Measurements from ENCODE around the gene PELI3. TPM values are rescaled to one million over a fixed set of nuclear protein-coding genes. Genes with fewer than 3 reads are reported as not detected.
"Not testable (repeated sequence)": the region's sequence is repeated elsewhere in the genome, so short reads cannot be mapped to it uniquely, and the experiment has no call there.

PELI3 gene, protein sequence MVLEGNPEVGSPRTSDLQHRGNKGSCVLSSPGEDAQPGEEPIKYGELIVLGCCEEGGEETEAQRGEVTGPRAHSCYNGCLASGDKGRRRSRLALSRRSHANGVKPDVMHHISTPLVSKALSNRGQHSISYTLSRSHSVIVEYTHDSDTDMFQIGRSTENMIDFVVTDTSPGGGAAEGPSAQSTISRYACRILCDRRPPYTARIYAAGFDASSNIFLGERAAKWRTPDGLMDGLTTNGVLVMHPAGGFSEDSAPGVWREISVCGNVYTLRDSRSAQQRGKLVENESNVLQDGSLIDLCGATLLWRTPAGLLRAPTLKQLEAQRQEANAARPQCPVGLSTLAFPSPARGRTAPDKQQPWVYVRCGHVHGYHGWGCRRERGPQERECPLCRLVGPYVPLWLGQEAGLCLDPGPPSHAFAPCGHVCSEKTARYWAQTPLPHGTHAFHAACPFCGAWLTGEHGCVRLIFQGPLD
- 13.5 TPM for total RNA-seq

DNA sequence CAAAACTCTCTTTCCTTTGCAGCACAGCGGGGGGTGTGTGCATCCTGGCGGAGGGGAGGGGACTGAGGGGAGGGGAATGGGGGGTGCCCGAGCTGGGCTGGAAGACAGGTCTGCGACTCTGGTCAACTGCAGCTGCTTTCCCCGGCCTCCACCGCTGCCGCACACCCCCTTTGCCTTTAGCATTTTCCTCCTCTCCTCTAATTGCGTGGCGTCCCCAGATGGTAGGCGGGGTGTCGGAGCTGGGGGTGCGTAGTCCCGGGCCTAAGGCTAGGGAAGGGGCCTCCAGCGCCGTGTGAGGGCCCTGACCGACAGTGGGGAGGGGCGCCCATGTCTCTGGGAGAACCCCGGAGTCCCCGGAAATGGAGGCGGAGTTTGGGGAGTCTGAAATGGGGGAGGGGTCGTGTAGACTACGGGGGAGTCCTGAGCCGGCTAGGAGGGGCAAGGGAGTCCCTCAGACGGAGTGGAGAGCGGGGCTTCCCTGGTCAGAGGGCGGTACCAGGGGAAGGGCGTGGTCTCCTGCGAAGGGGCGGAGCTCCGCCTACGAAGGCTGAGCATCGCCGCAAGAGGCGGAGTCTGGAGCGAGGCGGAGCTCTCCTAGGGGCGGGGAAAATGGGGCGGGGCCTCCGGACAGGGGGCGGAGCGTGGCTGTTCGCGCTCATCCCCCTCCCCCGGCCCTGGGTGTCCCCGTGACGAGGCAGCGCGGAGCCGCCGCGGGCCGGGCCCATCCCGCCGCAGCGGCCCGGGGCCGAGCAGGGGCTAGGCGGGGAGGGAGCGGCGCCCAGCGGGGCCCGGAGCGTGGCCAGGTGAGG, at the start of gene PELI3:
TSS of gene PELI3 (plus strand) at position 681 of the 809 bp plus-strand sequence. CDS start 1,224 bp downstream, outside the sequence.
- FAIRE-seq (no peak), DNase-seq (ENCODE audit: low spot score in 2 of 2) (peak; percentile 95 to 100)

DNA sequence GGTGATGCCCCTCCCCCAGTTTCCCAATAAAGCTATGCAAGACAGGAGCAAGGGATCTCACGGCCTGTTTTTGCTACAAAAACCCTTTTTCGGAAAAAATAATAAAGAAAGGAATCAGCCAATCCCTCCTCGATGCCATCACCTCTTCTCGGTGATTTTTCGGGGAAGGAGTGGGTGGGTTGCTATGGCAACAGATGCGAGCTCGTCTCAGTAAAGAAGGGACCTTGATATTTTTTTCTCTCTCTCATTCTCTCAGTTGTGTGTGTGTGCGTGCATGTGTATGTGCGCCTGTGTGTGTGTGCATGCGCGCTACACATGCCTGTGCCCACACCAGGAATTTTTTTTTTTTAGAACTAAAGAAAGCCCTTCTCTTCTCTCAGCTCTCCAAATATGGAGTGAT, 49.7 kb upstream of the PELI3 start:
- FAIRE-seq = no peak
- DNase-seq (ENCODE audit: low spot score in 2 of 2) = no peak

DNA sequence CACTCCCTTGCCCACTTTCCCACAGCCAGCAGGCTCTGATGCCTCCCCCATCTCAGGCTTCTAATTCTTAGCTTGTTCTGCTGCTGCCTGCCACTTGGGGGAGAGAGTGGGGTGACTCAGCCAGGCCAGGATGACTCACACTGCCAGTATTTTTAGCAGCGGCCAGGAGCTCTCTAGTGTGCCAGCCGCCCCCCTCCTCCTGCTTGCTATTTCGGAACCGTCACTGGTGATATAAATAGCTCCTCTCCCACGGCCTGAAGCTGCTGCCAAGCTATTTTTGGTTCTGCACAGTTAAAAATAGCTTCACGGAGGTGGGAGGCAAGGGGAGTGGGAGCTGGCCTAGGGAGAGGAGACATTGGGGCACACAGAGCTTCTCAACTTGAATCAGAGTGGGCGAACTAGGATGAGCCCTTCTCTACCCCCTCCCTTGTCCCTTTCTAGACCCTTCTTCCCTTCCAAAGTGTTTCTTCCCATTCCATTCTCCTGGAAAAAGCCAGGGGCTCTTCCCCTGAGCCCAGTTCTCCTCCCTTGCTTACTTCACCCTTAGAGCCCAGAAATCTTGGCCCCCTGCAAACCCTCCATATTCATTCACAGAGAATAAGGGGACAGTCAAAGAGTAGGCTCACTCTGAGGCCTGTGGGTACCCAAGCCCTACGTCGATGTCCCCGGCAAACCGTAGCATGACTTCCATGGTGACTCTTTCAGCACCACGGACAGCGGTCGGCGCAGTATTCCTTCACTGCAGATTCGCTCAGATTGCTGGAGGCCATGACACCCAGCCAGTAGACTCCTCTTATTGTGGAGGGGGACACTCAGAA, 48.3 kb upstream of the PELI3 start:
- DNase-seq (ENCODE audit: low spot score in 2 of 2) = peak in 1 of 2 donors; percentile 65
- no peak for FAIRE-seq

DNA sequence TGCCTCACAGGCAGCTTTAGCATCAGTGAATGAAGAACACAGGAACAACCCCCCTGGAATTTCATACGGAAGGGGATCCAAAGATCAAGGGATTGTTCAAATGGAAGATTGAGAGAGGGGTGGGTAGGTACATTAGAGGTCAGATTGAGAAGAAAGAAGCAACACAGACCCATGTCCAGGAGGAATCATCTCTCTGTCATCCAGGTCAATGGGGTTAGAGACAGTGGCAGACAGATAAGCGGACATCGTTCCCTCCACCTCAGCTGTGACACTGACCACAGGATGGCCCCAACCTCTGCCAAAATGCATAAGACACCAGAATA, 47.8 kb upstream of the PELI3 start:
- no peak for FAIRE-seq
- DNase-seq (ENCODE audit: low spot score in 2 of 2) = no peak

DNA sequence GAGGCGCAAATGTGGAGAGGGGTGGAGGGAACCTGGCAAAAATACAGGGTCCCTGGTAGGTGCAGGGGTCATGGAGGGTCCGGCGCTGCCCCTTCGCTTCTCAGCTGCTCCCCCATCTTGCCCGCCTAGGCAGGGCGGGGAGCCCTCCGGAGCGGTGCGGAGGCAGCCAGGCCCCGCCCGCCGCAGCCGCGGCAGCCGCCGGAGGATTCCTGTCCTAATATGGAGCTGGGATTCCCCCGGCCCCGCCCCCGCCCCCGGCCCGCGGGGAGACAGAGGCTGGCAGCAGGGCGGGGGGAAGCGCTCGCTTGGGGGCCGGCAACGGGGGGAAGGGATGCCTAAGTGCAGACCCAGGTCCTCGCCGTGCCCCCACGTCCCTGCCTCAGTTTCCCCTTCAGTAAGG, 46.9 kb upstream of the PELI3 start:
- FAIRE-seq (no peak), DNase-seq (ENCODE audit: low spot score in 2 of 2) (peak in 1 of 2 donors; percentile 44)

DNA sequence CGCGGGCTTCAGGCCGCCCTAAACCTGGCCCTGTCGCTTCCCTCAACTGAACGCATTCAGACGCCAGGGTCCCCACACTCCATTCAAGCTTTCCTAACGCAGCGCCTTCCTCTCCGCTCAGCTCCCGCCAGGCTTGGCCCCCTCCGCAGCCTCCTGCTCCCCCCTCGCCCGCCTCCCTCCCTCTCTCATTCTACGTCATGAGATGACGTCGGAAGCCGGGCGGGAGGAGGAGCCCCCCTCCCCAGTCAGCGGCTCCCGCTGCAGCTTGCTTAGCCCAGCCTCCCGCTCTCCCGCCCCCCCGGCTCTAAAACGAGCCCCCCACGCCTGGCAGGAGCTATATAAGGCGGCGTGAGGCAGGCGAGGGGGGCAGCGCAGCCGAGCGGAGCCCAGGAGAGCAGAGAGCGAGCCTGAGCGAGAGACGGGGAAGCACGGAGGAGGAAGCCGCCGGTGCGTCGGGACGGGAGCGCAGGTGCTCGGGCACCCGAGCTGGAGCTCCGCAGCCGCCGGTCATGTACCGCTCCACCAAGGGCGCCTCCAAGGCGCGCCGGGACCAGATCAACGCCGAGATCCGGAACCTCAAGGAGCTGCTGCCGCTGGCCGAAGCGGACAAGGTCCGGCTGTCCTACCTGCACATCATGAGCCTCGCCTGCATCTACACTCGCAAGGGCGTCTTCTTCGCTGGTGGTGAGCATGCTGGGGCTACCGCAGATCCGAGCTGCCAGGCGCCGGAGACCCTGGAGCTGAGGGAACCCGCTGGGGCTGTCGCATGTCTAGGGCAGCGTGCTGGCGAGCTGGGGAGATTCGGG, 45.8 kb upstream of the PELI3 start, which contains the start of gene NPAS4:
TSS of gene NPAS4 (plus strand) at position 365 of the 806 bp plus-strand sequence. CDS start at position 510, 145 bp downstream.
- peak in 1 of 2 donors; percentile 64 for DNase-seq (ENCODE audit: low spot score in 2 of 2)
- FAIRE-seq = no peak

DNA sequence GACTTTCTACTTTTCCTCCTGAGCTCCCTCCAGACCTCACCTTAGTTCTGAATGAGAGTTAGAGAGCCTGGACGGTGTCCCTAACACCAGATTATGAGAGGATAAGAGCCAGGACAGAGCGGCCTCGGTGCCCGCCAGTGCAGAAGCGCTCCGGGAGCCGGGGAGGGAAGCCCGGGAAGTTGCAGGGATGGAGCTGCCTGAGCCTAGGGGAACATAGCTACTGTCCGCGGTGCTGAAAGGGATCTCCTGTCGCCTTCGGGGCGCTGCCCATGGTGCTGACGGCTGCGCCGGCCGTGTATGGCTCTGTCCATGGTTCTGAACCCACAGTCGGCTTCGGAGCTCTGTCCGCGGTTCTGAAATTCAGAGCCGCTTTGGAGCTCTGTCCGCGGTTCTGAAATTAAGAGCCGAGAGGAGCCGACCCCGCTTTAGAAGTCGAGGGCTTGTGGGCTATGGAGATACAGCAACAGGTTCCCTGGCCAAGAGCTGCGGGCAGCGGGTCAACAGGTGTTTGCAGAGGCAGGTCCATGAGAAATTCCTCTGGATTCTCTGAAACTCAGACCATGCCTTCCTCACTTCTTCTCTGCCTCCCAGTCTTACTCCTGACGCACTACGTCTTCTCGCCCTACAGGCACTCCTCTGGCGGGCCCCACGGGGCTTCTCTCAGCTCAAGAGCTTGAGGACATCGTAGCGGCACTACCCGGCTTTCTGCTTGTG, 45.1 kb upstream of the PELI3 start:
- FAIRE-seq = no peak
- peak; percentile 97 for DNase-seq (ENCODE audit: low spot score in 2 of 2)

DNA sequence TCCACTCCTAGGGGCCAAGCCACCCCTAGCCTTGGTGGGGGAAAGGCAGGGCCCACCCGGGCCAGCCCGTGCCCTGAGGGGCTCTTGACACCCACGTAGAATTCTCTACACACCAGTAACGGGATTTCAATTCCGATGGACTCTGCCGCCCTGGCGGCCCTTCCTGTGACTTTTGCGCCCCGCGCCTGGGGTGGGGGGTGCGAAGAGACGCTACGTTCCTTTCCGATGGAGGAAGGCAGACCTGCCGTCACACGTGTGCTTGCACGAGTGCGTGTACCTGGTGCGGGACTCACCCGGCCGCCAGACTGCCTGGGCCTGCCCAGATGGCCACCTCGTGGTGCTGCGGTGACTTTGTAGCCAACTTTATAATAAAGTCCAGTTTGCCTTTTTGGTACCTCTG, 40.4 kb upstream of the PELI3 start:
- no peak for DNase-seq (ENCODE audit: low spot score in 2 of 2)
- FAIRE-seq = no peak

DNA sequence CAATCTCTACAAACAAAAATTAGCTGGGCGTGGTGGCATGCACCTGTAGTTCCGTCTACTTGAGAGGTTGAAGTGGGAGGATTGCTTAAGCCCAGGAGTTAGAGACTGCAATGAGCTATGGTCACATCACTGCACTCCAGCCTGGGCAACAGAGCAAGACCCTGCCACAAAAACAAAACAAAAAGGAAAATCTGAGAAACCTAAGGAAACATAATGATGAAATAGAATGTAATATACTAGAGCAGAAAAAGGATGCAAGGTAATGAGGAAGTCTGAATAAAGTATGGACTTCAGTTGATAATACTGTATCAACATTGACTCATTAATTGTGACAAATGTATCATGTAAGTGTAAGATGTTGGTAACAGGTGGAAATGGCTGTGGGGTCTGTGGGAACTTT, 37.8 kb upstream of the PELI3 start:
- DNase-seq (ENCODE audit: low spot score in 2 of 2) (no peak), FAIRE-seq (no peak)

DNA sequence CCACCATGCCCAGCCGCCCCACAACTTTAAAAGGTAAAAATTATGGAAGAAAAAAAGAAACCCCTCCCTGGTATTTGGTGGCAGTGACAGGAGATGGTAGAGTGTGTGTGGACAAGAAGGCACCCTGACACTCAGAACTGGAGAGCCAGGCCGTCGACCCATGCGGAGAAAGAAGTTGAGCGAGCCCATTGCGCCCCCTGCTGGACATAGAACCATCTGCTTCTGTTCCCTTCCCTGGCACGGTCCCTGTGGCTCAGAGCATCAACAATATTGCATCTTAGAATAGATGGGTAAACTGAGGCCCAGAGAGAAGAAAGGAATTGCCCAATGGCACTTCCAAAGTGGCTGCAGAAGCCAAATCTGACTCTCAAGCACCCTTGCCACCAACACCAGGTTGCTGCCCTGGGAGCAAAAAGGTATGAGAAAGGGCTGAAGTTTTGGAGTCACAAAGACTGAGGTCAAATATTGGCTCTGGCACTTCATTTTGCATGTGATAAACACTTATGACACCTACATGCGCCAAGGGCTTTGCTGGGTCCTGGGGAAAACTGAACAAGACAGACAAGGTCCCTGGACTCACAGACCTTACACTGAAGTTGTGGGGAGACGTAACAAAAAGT, 36.6 kb upstream of the PELI3 start:
- no peak for FAIRE-seq

DNA sequence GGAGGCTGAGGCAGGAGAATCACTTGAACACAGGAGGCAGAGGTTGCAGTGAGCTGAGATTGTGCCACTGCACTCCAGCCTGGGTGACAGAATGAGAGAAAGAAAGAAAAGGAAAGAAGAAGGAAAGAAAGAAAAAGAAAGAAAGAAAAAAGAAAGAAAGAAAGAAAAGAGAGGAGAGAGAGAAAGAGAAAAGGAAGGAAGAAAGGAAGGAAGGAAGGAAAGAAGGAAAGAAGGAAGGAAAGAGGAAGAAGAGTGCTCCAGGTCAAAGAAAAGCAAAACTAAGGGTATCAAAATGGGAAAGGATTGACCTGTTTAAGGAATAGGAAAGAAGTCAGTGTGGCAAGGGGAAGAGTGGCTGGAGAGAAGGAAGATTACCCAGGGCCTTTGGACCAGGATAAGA, 35.4 kb upstream of the PELI3 start:
- DNase-seq (ENCODE audit: low spot score in 2 of 2); FAIRE-seq: not testable (repeated sequence)

More for the DNA sequence above, 36.6 kb upstream of the PELI3 start:
- peak; percentile 48 to 71 for DNase-seq (ENCODE audit: low spot score in 2 of 2)

DNA sequence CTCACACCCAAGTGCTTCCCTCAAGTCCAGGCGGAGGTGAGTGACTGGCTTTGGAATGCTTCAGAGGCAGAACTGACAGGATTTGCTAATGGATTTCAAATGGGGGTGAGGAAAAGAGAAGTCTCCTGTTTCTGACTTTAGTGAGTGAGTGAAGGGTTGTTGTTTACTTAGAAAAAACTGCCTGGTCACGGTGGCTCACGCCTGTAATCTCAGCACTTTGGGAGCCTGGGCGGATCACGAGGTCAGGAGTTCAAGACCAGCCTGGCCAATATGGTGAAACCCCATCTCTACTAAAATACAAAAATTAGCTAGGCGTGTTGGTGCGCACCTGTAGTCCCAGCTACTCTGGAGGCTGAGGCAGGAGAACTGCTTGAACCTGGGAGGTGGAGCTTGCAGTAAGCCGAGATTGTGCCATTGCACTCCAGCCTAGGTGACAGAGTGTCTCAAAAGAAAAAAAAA, 34.8 kb upstream of the PELI3 start:
- FAIRE-seq; DNase-seq (ENCODE audit: low spot score in 2 of 2): not testable (repeated sequence)

DNA sequence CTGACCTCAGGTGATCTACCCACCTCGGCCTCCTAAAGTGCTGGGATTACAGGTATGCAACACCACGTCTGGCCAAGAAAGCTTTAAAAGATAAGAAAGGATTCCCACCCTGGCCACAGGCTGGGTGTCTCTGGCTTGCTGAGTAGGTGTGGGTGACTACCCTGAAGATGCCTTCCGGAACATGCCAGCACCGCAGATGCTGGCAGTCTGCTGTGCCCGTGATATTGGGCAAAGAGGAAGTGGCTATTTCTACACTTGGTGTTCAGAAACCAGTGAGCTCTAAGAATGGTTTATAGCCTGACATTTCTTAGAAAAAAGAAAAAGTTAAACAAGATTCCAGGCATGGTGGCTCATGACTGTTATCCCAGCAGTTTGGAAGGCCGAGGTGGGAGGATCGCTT, 34.1 kb upstream of the PELI3 start:
- DNase-seq (ENCODE audit: low spot score in 2 of 2) (no peak), FAIRE-seq (no peak)

DNA sequence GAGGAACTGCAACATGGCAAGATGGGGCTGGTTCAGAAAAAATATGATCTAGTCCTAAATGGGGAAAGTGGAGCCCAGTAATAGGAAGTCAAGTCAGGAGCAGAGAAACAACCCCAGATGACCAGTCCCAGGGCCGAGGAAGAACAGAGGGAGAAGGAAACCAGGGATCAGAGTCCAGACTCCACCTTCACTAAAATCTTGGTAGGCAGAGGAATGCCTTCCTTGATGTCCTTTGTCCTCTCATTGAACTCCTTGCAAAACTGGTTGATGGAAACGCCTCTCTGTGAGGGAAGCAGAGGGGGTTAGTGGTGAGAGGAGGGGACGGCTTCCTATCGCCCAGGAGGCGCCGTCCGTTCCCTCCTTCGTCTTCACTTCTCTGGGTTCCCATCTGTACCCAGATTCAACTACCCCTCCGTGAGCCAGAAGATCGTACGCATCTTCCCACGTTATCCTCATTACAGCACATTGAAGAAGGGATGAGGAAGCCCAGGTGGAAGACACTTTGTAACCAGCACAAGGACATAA, 28.7 kb upstream of the PELI3 start:
- no peak for FAIRE-seq
- DNase-seq (ENCODE audit: low spot score in 2 of 2) = no peak

DNA sequence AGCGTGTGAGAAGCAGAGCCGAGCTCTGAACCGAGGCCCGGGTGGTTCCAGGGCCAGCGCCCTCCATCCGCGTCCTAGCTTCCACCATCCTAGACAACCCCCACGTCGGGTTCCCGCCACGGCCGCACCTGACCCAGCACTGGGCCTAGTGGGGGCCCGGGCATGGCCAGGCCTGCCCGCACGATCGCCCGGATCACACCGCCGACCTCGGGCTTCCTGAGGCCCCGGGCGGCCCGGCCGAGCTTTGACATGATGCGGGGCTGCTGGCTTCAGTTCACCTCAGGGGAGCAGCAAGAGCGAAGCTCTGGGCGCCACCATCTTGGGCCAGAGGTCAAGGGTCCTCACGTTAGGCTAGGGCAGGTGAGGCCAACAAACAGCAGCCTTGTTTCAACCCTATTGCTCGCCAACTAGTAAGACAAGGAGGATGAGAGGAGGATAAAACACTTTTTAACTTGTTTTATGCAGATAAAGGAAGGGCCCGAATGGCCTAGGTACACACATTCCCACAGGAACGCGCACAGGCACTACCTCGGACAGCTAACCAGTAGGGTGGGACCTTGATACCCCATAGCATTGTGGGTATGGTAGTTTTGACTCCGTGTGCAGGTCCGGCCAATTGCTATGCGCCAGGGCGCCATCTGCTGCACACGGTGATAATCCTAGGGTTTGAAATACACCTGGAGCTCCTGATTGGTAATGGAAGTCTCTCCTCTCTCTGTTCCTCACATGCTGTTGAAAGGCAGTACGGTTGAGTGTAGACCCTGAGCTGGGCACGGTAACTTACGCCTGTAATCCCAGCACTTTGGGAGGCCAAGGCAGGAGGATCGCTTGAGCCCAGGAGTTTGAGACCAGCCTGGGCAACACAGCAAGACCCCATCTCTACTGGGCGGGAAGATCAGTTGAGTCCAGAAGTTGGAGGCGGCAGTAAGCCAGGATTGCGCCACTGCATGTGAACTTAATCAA, 27.9 kb upstream of the PELI3 start, which contains the start of gene MRPL11:
TSS of gene MRPL11 (minus strand) at position 345 of the 963 bp plus-strand sequence. CDS start at position 251, 94 bp downstream.
- DNase-seq (ENCODE audit: low spot score in 2 of 2) = peak; percentile 94 to 96
- FAIRE-seq = no peak

DNA sequence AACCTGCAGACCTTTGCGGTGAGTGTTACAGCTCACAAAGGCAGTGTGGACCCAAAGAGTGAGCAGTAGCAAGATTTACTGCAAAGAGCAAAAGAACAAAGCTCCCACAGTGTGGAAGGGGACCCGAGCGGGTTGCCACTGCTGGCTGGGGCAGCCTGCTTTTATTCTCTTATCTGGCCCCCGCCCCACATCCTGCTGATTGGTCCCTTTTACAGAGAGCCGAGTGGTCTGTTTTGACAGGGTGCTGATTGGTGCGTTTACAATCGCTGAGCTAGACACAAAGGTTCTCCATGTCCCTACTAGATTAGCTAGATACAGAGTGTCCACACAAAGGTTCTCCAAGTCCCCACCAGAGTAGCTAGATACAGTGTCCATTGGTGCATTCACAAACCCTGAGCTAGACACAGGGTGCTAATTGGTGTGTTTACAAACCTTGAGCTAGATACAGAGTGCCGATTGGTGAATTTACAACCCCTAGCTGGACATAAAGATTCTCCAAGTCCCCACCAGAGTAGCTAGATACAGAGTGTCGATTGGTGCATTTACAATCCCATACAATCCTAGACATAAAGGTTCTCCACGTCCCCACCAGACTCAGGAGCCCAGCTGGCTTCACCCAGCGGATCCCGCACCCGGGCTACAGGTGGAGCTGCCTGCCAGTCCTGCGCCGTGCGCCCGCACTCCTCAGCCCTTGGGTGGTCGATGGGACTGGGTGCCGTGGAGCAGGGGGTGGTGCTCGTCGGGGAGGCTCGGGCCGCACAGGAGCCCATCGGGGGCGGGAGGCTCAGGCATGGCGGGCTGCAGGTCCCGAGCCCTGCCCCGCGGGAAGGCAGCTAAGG, 26.4 kb upstream of the PELI3 start:
- FAIRE-seq; DNase-seq (ENCODE audit: low spot score in 2 of 2): not testable (repeated sequence)

All from frontal cortex (tissue), 4 donors.